Cardiac septum (tissue), 1 donor: Measurements from ENCODE around the gene NR6A1. TPM values are rescaled to one million over a fixed set of nuclear protein-coding genes. Genes with fewer than 3 reads are reported as not detected.
"Not testable (repeated sequence)": the region's sequence is repeated elsewhere in the genome, so short reads cannot be mapped to it uniquely, and the experiment has no call there.

ENCODE experiments used
- DNase-seq: peaks from one replicate; pipeline ENCODE4 v3.0.0-alpha.2; 2020; ENCODE audit warnings: low spot score
- intact Hi-C: fragments of 100-400 bp; cut with DNase I; formaldehyde crosslinking; loops from one replicate; pipeline ENCODE4 v1.14.0; 2022
- total RNA-seq: library from RNA; stranded (reverse); fragmentation: NEBNext Ultra II Directional; extraction: Animal tissue kit (Norgen Biotek cat#: 25700); gene quantifications from one replicate; pipeline ENCODE4 v1.2.1, GENCODE V29; 2021
- donor health status: DM: no; HTN: no; CAD: no.

Gene NR6A1
- total RNA-seq, 1 donor from 2014 or later: 2.2 TPM

- intact Hi-C loops: no loop called here
- DNase-seq: no peak
Measured at GRCh38 chr9:124645274-124645673, 125.8 kb downstream of the NR6A1 start.

GRCh38 chr9:124639637-124640036 lies 131.5 kb downstream of the NR6A1 start:
- intact Hi-C loops: no loop called here
- no peak for DNase-seq

GRCh38 chr9:124635285-124635684 lies 135.8 kb downstream of the NR6A1 start:
- intact Hi-C loops: no loop called here
- no peak for DNase-seq

DNA sequence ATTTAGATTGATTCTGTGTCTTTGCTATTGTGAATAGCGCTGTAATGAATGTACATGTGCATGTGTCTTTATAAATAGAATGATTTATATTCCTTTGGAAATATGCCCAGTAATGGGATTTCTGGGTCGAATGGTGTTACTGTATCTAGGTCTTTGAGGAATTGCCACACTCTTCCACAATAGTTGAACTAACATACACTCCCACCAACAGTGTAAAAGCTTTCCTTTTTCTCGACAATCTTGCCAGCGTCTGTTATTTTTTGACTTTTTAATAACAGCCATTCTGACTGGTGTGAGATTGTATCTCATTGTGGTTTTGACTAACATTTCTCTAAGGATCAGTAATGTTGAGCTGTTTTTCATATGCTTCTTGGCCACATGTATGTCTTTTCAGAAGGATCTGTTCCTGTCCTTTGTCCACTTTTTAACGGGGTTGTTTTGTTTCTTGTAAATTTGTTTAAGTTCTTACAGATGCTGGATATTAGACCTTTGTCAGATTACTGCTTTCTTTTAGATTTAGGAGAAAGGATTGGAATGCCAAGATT lies 139.0 kb downstream of the NR6A1 start:
- intact Hi-C loops: no loop called here
- DNase-seq: no peak

DNA sequence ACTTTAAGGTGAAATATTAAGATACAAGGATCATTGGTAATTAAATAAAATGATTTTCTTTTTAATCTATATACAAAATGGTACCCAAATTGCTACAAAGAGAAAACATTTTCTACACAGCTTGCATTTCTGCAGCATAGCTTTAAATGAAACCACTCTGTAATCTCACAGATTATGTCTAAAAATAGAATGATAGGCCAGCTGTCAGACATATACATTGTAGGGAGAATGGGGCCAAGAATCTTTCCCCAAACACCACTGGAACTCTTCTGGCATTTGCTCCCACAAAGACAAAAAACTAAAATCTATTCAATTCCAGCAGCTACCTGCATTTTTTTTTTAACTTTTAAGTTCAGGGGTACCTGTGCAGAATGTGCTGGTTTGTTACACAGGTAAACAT lies 139.8 kb downstream of the NR6A1 start:
- intact Hi-C loops: no loop called here
- DNase-seq: no peak

GRCh38 chr9:124629600-124629999 lies 141.5 kb downstream of the NR6A1 start:
- intact Hi-C loops: no loop called here
- no peak for DNase-seq

DNA sequence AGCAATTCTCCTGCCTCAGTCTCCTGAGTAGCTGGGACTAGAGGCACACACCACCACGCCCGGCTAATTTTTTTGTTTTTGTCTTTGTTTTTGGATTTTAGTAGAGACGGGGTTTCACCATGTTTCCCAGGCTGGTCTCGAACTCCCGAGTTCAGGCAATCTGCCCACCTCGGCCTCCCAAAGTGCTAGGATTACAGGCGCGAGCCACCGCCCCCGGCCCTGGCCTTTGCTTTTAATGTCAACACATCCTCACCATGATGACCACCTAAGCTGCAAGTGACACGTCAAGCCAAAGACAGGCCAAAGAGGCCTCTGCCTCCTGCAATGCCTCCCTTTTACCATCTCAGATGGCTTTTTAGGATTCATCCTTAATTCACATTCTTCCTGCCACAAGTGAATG lies 142.4 kb downstream of the NR6A1 start:
- intact Hi-C loops: no loop called here
- no peak for DNase-seq

DNA sequence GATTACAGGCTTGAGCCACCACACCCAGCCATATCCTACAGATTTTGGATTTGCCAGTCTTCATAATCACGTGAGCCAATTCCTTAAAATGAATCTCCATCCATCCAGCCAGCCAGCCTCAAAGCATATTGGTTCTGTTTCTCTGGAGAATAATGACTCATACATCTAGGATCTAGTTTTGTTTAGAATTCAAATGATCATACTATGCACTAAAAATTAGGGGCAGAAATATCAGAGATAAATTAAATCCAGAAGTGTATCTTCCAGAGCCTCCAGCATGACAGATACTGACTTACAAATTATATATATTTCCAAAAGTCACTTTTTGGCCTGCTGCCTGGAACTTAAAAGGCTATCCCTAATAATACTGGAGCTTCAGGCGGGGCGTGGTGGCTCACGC lies 144.8 kb downstream of the NR6A1 start:
- no peak for DNase-seq
- intact Hi-C loops: no loop called here

DNA sequence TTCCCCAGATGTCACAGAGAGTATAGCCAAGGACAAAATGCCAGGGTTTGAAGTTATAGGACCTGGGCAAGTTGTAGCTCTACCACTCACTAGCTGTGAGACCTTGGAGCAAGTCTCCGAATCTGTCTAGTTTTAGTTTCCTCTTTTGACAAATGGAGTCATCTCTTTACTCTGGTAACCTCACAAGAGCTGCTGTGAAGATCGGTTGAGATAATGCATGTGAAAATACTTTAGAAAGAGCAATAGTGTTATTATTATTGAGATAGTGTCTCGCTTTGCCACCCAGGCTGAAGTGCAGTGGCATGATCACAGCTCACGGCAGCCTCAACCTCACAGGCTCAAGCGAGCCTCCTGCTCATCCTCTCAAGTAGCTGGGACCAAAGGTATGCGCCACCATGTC lies 146.0 kb downstream of the NR6A1 start:
- no peak for DNase-seq
- intact Hi-C loops: no loop called here

DNA sequence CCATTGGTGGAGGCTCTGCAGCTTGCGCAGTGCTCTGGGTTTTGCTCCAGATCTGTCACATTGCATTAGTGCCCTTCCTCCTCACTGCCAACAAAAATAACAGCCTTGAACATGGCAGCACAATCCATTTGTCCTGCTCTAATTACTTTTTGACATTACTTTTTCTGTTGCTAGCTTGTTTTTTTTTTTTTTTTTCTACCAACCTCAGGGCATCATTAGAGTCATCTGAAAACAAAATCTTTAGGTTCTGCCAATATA lies 146.4 kb downstream of the NR6A1 start:
- no peak for DNase-seq
- intact Hi-C loops: loop anchor here (5.0 kb wide), 1 partner anchor 33 kb away; no protein-coding TSS in a partner anchor

DNA sequence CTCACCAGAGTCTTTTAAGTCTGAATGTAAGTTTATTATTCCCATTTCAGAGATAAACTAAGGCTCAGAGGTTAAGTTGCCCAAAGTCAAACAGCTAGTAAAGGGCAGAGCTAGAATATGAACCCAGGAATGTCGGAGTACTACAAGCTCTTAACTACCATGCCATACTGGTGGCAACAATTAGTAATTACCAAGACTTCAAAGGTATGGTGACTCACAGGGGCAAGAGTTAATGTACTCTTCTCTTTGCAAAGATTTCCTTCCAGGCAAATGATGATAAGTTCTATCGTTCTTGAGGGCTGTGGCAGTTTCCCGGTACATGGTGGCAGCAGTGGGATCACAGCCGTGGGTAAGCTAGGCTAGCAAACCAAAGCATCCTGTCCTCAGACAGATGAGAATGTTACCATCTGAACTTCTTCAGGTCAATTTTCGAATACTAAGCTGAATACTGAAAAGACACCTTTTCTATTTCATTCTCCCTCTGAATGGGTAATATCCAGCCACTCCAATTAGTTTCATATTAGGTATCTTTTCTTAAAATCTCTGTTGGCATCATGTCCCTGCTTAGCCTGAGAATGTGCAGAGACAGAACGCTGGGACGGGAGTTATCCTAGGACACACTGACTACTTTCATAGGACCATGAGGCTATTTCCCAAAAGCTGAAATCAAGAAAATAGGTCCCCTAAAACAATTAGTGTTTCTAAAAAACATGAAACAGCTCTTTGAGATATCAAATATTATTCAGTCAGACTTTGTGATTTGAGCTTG lies 147.0 kb downstream of the NR6A1 start:
- intact Hi-C loops: loop anchor here (5.0 kb wide), 1 partner anchor 33 kb away; no protein-coding TSS in a partner anchor

GRCh38 chr9:124622882-124623281 lies 148.2 kb downstream of the NR6A1 start:
- no peak for DNase-seq
- intact Hi-C loops: loop anchor here (5.0 kb wide), 1 partner anchor 34 kb away; no protein-coding TSS in a partner anchor

More for the DNA sequence above, 147.0 kb downstream of the NR6A1 start:
- no peak for DNase-seq

- DNase-seq: no peak
- intact Hi-C loops: loop anchor here (5.0 kb wide), 1 partner anchor 36 kb away; no protein-coding TSS in a partner anchor
Measured at GRCh38 chr9:124621371-124622328, 149.5 kb downstream of the NR6A1 start.

DNA sequence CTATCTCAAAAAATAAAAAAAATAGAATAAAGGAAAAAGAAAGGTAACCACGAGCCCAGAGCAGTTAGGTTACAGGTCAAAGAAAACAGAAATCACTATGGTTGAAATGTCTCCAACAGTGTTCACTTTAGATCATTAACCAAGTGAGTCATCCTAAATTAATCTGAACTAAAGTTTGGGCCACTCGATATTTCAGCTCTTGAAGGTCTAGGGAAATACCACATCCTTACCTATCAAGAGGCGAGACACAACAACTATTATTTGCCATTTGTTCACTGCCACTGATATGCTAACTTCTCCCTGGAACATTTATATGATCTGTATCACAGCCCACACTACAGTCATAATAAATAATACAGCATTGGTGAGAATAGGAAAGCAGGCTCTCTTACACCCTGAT lies 152.6 kb downstream of the NR6A1 start:
- DNase-seq: no peak
- intact Hi-C loops: loop anchor here (5.0 kb wide), 1 partner anchor 66 kb away; no protein-coding TSS in a partner anchor

GRCh38 chr9:124617477-124618141 lies 153.5 kb downstream of the NR6A1 start:
- intact Hi-C loops: loop anchor here (1.0 to 5.0 kb wide), 2 partner anchors 65 to 94 kb away; no protein-coding TSS in a partner anchor
- peak; percentile 82 for DNase-seq

DNA sequence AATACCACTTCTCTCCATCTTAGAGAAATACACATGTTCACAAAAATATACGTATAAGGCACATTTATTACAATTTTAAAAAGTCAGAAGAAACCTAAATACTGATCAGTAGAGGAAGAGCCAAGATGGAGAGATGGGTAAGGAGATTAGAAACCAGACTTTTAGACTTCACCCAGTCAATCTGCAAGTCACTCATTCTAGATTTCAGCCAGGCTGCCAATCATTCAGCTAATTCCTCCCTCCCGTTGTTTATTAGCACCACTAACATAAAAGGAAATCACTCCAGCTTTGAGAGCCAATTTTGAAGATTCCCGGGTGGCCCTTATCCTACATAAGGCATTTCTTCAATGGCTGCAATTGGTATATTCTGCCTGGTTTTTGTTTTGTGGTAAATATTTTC lies 154.2 kb downstream of the NR6A1 start:
- intact Hi-C loops: loop anchor here (1.0 to 5.0 kb wide), 2 partner anchors 65 to 94 kb away; no protein-coding TSS in a partner anchor
- no peak for DNase-seq

DNA sequence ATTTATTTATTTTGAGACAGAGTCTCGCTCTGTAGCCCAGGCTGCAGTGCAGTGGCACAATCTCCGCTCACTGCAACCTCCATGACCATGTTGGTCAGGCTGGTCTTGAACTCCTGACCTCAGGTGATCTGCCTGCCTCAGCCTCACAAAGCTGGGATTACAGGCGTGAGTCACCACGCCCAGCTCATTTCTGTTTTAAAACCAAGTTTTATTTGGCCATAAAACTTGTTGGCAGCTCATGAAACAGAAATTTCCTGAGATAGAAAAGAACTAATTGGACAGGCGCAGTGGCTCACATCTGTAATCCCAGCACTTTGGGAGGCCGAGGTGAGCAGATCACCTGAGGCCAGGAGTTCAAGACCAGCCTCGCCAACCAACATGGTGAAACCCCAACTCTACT lies 155.3 kb downstream of the NR6A1 start:
- intact Hi-C loops: loop anchor here (5.0 kb wide), 1 partner anchor 64 kb away; no protein-coding TSS in a partner anchor
- not testable (repeated sequence) for DNase-seq

GRCh38 chr9:124615100-124615742 lies 155.9 kb downstream of the NR6A1 start:
- DNase-seq: no peak
- intact Hi-C loops: loop anchor here (5.0 kb wide), 1 partner anchor 63 kb away; no protein-coding TSS in a partner anchor

DNA sequence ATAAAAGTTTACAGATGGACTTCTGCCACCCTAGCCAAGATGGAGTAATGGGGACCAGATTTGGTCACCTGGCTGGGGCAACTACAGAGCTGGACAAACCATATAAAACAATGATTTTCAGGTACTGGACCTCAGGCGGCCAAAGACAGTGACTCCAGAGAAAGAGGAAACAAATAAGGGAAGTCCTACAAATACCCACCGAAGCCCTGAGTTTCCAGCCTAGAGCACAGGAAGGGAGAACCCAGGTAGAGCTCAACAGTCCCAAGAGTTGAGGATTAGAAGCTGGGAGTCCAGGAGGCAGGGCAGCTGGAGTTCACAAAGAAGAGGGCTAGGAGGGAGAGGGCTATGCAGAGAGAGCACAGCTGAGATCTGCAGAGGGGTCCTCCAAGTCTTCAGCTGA lies 157.3 kb downstream of the NR6A1 start:
- intact Hi-C loops: no loop called here
- no peak for DNase-seq
